Pancreas (tissue), 10 donors: ENCODE measurements around the gene FADS3. TPM values are rescaled to one million over a fixed set of nuclear protein-coding genes. Genes with fewer than 3 reads are reported as not detected.

ENCODE experiments used
- ATAC-seq, 4 donors: fragments of 200-7000 bp; cut with Tn5 transposase; one replicate each; pipeline versions ENCODE4 v1.8.0 to v1.9.1; 2020; ENCODE audit warnings: mild to moderate bottlenecking in 4 of 4, moderate library complexity in 4 of 4
- DNase-seq, 6 donors: peaks; one replicate each; pipeline ENCODE4 v3.0.0-alpha.2; 2020
- FAIRE-seq: peaks from 2 replicates; lab custom pipeline; 2012; peaks lifted over from hg19 to GRCh38; lab: Jason Lieb, UNC
- H3K27ac ChIP-seq, 4 donors: fragments of 200-600 bp; sonication (generic); 1 replicate in 3 of 4; 2 replicates in 1 of 4; pipeline versions ENCODE4 v1.5.0 to v1.8.0; 2020
- H3K27me3 ChIP-seq, 4 donors: fragments of 200-600 bp; one replicate each; pipeline ENCODE4 v1.8.0; 2021
- H3K36me3 ChIP-seq, 3 donors: fragments of 200-600 bp; sonication (generic) in 1 of 3; one replicate each; pipeline versions ENCODE4 v1.5.0 to v1.8.0; 2020 to 2021
- H3K4me1 ChIP-seq, 3 donors: fragments of 200-600 bp; one replicate each; pipeline ENCODE4 v1.8.0; 2021
- H3K4me3 ChIP-seq, 4 donors: fragments of 200-600 bp; sonication (generic) in 2 of 4; one replicate each; pipeline versions ENCODE4 v1.5.0 to v1.8.0; 2020 to 2021
- H3K9me3 ChIP-seq, 4 donors: fragments of 200-600 bp; one replicate each; pipeline ENCODE4 v1.8.0; 2021
- CTCF ChIP-seq, 4 donors: fragments of 200-600 bp; sonication (generic) in 3 of 4; IDR thresholded peaks; one replicate each; pipeline versions ENCODE4 v1.5.0 to v1.8.0; 2021; ENCODE audit warnings: antibody characterized with exemption in 4 of 4
- WGBS, 2 donors: extraction: QIAGEN DNeasy Blood & Tissue Kit; methylation state at CpG; one replicate each; pipeline ENCODE4 v1.1.7; 2013; 5-methylcytosine and 5-hydroxymethylcytosine counted together
- intact Hi-C, 3 donors: fragments of 100-400 bp; cut with DNase I; formaldehyde crosslinking; loops; one replicate each; pipeline versions ENCODE4 v1.11.1 to v1.14.2; 2022
- polyA plus RNA-seq, 2 donors: library from polyadenylated mRNA; stranded (reverse); fragments of 200-250 nt; gene quantifications; one replicate each; pipeline ENCODE4 v1.2.3, GENCODE V29; 2013
- total RNA-seq, 6 donors: library from RNA; stranded (reverse); fragmentation: NEBNext Ultra II Directional in 4 of 6; extraction: Animal tissue kit (Norgen Biotek cat#: 25700) in 4 of 6; gene quantifications; one replicate each; pipeline versions ENCODE4 v1.2.1 to v1.2.4, GENCODE V29; 2021 to 2023
- donor health status: healthy with polysubstance abuse.
- donor health status: DM: no; HTN: no; CAD: no; lungs with moderate emphysema.
- donor health status: DM: no; HTN: no; CAD: no.
- donor health status: control.
- donor health status: control.
- donor health status: Bipolar disorder and iron deficiency.
- donor health status: DM: yes; HTN: yes; CAD: no.
- donor health status: DM: no; HTN: no; CAD: no.
- donor health status: DM: no; HTN: no; CAD: no.
- donor health status: DM: yes; HTN: yes; CAD: no.

FADS3 gene
- total and polyA plus RNA-seq, 8 donors: 11.2 to 42.7 (median 19.9) TPM

GRCh38 chr11:61897387-61898246 lies 6.3 kb upstream of the FADS3 start:
- DNase-seq: peak; percentile 56 to 90 (median 82)
- peak; percentile 73 to 84 (median 80) for ATAC-seq
- Histone ChIP-seq H3K4me1 (no peaks in the 10 kb centered on the region), H3K27me3 (no peaks in the 10 kb centered on the region), H3K4me3 (no peak overlapping the region), H3K27ac (no peak overlapping the region), H3K9me3 (no peaks in the 10 kb centered on the region), H3K36me3 (no peaks in the 10 kb centered on the region)
- intact Hi-C loops: loop anchor here in 2 of 3 donors (2.0 to 10.0 kb wide), 4 partner anchors 49 to 185 kb away; no protein-coding TSS in a partner anchor
- peak; percentile 78 to 82 (median 80) for TF ChIP-seq CTCF (IDR thresholded peaks at IDR 0.05)
- no peak for FAIRE-seq
- 60 to 67% methylated on average over 16 to 17 of the region's 17 CpGs for WGBS, 2 donors

GRCh38 chr11:61896665-61897386 lies 5.5 kb upstream of the FADS3 start:
- DNase-seq (no peak), FAIRE-seq (no peak), ATAC-seq (no peak)
- Histone ChIP-seq H3K4me1 (no peaks in the 10 kb centered on the region), H3K4me3 (no peak overlapping the region), H3K27me3 (no peaks in the 10 kb centered on the region), H3K9me3 (no peaks in the 10 kb centered on the region), H3K36me3 (no peaks in the 10 kb centered on the region), H3K27ac (no peak overlapping the region)
- 64 to 76% methylated on average over 15 of the region's 15 CpGs for WGBS, 2 donors
- no peak for TF ChIP-seq CTCF (IDR thresholded peaks at IDR 0.05)
- intact Hi-C loops: loop anchor here in 2 of 3 donors (5.0 to 10.0 kb wide), 3 partner anchors 92 to 185 kb away; no protein-coding TSS in a partner anchor

- H3K36me3 ChIP-seq: no peaks in the 10 kb centered on the region
These were observed 4.3 kb upstream of the FADS3 start for GRCh38 chr11:61895718-61896059.

GRCh38 chr11:61895046-61895717 lies 3.8 kb upstream of the FADS3 start:
- ATAC-seq (no peak), DNase-seq (no peak), FAIRE-seq (no peak)
- WGBS, 2 donors: 78 to 81% methylated on average over 16 to 17 of the region's 17 CpGs
- no peaks in the 10 kb centered on the region for H3K27me3 ChIP-seq
- no peaks in the 10 kb centered on the region for H3K36me3 ChIP-seq
- no peak for TF ChIP-seq CTCF (IDR thresholded peaks at IDR 0.05)
- no peak overlapping the region for H3K27ac ChIP-seq
- intact Hi-C loops: loop anchor here in 2 of 3 donors (5.0 to 10.0 kb wide), 3 partner anchors 90 to 187 kb away; no protein-coding TSS in a partner anchor
- no peak overlapping the region for H3K4me3 ChIP-seq
- peaks cover 0 to 5% (median 0%) of the 10 kb centered on the region in 3 donors for H3K4me1 ChIP-seq
- no peaks in the 10 kb centered on the region for H3K9me3 ChIP-seq

More at GRCh38 chr11:61895718-61896059, 4.3 kb upstream of the FADS3 start:
- 52 to 66% methylated on average over 4 of the region's 4 CpGs for whole genome bisulfite sequencing, 2 donors
- peaks cover 0 to under 1% (median 0%) of the 10 kb centered on the region in 3 donors for H3K4me1 ChIP-seq
- H3K27ac ChIP-seq: no peak overlapping the region
- H3K9me3 ChIP-seq: no peaks in the 10 kb centered on the region
- no peak for FAIRE-seq
- intact Hi-C loops: loop anchor here in 2 of 3 donors (5.0 to 10.0 kb wide), 3 partner anchors 91 to 187 kb away; no protein-coding TSS in a partner anchor
- TF ChIP-seq CTCF (IDR thresholded peaks at IDR 0.05): no peak
- H3K27me3 ChIP-seq: no peaks in the 10 kb centered on the region
- ATAC-seq: no peak
- no peak for DNase-seq
- H3K4me3 ChIP-seq: no peak overlapping the region
